OCI-M2 (cell line): ENCODE data around the gene PTPN7.
"Not testable (repeated sequence)": the region's sequence is repeated elsewhere in the genome, so short reads cannot be mapped to it uniquely, and the experiment has no call there.

Experiments used
- DNase-seq: peaks from one replicate; lab custom pipeline; 2025; ENCODE audit not compliant: unreplicated experiment; lab: John Stamatoyannopoulos, UW

PTPN7 gene

GRCh38 chr1:202189918-202190715 lies 29.7 kb upstream of the PTPN7 start:
- no peak for DNase-seq

- DNase-seq, result no peak
Measured at GRCh38 chr1:202189001-202189790, 28.8 kb upstream of the PTPN7 start.

- DNase-seq, result no peak
Measured at GRCh38 chr1:202187697-202188407, 27.4 kb upstream of the PTPN7 start.

- no peak for DNase-seq
Measured at GRCh38 chr1:202187041-202187671, 26.8 kb upstream of the PTPN7 start.

DNA sequence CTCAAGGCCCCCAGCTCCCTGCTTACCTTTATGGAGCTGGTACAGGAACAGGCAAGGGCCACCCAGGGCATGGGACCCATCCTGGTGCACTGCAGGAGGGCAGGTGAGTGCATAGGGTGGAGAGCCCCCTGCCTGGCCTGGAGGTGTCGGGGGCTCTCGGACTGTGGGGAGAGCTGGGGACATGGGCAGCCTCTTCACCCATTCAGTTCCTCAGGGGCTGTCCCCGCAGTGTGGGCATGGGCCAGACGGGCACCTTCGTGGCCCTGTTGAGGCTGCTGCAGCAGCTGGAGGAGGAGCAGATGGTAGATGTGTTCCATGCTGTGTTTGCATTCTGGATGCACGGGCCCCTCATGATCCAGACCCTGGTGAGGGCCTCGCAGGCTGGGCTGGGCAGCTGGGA lies 25.9 kb upstream of the PTPN7 start:
- no peak for DNase-seq

- no peak for DNase-seq
Measured at GRCh38 chr1:202184750-202185460, 24.5 kb upstream of the PTPN7 start.

DNA sequence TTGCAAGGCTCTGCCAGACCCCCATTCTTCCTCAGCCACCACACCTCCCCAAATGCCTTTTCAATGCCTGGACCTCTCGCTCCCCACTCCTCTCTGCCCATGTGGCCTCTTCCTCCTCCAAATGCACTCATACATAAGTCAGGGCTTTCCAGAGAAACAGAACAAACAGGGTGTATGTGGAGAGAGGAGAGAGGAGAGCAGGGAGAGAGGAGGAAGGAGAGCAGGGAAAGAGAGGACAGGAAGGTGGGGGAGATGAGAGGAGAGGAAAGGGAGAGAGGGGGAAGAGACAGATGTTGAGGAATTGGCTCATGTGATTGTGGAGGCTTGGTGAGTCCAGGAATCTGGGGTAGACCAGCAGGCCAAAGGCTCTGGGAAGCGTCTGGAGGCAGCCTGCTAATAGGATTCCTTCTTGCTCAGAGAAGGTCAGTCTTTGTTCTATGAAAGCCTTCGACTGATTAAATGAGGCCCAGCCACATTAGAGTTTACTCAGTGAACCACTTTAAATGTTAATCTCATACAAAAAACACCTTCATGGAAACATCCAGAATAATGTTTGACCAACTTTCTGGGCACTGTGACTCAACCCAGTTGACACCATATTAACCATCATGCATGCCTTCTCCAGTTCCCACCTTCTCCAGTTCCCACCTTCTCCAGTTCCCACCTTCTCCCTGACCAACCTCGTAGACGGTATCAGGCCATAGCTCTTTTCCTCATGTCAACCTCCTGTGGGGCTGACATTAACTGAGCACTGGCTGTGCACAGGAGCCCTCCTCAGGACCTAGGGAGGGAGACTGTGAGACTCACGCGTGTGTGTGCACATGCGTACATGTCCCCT lies 21.9 kb upstream of the PTPN7 start:
- no peak for DNase-seq

DNA sequence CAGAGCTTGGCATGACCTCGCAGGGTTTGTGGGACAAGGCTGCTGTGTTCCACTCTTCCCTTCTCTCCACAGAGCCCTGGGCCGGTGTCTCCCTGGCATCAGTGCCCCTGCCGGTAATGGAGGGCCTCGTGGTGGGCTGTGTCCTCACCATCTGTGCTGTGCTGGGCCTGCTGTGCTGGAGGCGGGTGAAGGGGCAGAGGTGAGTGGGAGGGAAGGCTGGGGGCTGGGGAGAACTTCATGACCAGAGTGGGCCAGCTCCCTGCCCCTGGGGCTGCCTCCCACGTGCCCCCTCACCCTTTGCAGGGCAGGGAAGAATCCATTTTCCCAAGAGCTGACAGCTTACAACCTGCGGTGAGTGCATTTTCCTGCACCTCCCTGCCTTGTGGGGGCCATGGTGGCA lies 21.2 kb upstream of the PTPN7 start:
- no peak for DNase-seq

DNA sequence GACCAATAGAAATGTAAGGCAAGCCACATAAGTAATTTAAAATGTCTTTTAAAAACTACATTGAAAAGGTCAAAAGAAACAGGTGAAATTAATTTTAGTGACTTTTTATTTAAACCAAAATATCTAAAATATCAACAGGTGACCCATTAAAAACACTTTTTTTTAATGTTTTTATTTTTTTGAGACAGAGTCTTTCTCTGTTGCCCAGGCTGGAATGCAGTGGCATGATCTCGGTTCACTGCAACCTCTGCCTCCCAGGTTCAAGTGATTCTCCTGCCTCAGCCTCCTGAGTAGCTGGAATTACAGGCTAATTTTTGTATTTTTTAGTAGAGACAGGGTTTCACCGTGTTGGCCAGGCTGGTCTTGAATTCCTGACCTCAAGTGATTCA lies 20.3 kb upstream of the PTPN7 start:
- DNase-seq, result not testable (repeated sequence)

DNA sequence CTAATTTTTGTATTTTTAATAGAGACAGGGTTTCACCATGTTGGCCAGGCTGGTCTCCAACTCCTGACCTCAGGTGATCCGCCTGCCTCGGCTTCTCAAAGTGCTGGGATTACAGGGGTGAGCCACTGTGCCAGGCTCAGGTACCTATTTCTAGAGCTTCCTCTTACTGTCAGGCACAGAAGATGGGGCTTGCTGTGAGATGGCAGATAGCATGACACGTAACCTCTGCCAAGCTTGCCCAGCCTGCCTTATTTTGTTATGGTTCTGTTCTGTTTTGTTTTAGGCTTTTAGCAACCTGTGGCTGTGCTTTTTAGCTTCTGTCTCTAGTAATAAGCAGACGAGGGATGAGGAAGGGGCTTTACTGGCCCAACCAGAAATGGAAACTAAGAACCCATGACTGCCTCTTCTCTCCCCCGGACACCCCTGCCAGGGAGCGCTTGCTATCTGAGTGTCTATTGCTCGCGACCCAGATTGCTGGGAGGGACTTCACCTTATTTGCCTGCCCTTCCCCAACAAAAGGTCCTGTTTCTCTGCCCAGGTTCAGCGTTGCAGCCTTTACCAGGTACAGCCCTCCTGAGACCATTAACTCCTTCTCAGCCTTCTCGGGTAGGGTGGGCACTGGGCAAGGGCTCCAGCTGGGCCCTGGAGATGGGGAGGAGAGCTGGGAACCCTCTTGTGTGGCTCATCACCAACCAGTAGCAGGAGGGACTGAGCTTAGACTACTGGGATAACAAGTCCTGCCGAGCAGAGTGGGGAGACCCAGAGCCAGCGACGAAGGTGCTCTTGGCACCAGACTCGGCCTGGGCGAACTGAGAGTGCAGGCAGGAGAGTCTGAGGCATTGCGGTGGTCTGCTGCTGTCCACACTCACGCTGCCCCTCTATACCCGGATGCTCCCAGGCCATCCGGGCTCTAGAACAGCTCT lies 19.7 kb upstream of the PTPN7 start:
- no peak for DNase-seq

DNA sequence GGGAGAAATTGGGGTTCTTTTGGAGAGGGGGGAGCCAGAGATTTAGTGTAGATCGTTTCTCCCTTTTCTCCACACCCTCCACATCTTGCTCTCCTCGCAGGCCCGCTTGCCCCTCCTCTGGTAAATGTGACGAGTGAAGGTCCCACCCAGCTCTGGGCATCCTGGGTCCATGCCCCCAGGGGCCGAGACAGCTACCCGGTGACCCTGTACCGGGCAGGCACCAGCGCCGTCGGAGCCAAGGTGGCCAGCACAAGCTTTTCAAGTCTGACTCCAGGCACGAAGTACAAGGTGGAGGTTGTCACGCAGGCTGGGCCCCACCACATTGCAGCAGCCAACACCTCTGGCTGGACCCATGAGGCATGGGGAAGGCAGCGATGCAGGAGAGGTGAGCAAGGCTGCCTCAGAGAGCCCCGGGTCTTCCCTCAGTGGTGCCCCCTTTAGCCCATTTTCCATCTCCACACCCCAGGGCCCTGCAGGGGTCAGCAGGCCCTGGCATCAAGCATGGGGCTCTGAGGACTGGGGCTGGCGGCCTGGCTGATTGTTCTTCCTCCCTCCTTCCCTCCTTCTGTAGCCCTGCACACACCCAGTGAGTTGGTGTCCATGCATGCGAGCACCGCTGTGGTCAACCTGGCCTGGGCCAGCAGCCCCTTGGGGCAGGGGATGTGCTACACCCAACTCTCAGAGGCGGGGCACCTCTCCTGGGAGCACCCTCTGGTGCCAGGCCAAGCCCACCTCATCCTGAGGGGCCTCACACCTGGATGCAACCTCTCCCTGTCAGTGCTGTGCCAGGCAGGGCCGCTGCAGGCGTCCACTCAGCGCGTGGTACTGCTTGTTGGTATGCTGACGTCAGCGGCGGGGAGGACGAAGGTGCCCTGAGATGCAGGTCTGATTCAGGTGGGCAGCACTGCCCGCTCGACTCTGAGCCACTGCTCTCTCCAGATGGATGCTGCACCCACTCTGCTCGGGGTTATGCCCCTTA lies 16.8 kb upstream of the PTPN7 start:
- DNase-seq, result no peak

GRCh38 chr1:202173993-202174392 lies 13.6 kb upstream of the PTPN7 start:
- DNase-seq, result no peak

GRCh38 chr1:202172015-202172355 lies 11.6 kb upstream of the PTPN7 start:
- DNase-seq, result no peak

- DNase-seq, result no peak
Measured at GRCh38 chr1:202171292-202172014, 11.1 kb upstream of the PTPN7 start.

- no peak for DNase-seq
Measured at GRCh38 chr1:202170726-202171125, 10.3 kb upstream of the PTPN7 start.

- DNase-seq, result no peak
Measured at GRCh38 chr1:202168861-202169260, 8.5 kb upstream of the PTPN7 start.
